Fibroblast of skin of right quadriceps (primary cell): ENCODE measurements around the gene KLLN.
"Not testable (repeated sequence)": the region's sequence is repeated elsewhere in the genome, so short reads cannot be mapped to it uniquely, and the experiment has no call there.

Experiments used
- DNase-seq: peaks from one replicate; pipeline ENCODE4 v3.0.0-alpha.2; 2013

Gene KLLN

DNA sequence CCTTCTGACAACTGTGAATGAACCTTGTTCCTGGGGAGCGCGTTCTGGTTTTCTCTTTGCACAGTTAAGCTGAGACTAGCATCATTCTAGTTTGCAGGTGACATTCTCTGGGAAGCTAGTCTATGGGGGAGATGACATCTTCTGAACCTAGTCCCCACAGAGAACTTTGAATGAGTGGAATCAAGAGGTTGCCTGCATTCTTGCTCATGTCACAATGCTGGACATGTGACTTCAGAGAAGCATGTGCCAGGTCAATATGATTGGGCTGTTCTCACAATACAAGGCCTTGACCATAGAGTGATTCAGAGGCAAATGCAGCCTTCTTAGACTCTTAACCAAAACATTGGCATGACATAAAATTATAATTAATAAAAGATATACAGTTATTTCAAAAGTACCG, 22.1 kb downstream of the KLLN start:
- no peak for DNase-seq

DNA sequence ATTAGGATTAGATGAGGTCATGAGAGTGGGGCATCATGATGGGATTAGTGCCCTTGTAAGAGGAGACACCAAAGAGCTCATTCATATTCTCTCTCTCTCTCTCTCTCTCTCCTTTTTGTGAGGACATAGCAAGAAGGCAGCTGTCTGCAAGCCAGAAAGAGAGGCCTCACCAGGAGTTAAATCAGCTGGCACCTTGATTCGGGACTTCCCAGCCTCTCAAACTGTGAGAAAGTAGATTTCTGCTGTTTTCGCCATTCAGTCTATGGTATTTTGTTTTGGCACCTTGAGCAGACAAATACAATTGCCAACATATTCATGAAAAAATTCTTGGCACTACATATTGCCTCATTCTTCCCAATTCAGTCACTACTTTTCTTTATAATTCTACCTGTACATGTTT, 24.7 kb downstream of the KLLN start:
- DNase-seq = no peak

DNA sequence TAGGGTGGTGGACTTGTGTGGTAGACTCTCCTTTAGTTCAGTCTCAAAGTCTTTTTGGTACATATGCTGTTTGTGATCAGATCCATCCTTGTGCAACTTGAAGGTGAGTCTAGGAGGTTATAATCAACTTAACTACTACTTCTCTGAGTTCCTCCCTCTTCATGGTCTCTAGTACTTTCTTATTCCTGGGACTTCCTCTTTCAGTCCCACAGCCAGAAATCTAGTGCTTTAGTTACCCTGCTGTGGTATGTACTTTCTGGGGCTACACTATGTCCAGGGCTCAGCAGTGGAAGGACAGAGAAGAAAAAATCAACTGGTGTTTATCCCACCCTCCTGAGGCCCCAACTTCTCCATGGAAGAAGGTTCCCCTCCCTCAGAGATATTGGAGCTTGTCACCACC, 25.9 kb downstream of the KLLN start:
- DNase-seq = no peak

DNA sequence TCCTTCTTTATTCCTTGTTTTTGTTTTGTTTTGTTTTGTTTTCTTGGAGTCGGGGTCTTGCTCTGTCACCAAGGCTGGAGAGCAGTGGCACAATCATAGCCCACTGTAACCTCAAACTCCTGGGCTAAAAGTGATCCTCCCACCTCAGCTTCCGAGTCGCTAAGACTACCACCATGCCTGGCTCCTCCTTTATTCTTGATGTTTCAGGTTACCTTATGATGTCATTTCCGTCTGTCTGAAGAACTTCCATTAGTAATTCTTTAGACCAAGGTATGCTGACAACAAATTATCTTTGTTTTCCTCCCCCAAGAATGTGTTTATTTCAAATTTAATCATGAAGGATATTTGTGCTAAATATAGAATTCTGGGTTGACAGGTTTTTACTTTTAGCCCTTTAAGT, 27.2 kb downstream of the KLLN start:
- no peak for DNase-seq

DNA sequence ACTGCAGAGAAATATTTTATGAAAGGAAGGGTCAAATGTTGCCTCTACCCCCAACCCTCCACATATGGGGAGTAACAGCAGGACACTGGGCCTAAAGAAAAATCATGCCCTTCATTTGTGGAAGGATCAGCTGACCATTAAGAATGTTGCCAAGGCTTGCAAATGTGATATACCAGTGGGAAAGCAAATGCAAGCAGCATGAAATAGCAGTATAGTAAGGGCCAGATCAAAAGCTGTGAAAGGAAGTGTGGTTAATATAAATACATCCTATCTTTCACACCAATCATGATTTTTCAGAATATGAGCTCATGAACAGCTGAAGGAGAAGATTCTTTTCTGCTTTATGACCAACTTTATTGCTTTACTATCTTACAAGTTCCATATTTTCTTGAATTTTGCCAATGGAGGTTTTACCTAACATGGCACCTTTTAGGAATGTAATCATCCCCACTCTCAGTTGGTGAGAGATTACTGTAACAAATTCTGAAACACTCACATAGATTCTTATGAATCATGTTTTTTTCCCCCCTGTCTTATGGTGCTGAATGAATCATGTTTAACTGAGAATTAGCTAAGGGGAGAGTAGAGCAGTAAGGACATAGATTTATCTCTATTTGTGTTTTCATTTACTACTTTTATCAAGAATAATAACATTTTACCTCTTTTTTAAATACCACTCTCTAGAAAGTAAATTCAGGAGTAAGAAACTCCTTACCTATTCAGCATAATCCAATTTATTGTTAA, 33.2 kb downstream of the KLLN start:
- peak; percentile 5 for DNase-seq

DNA sequence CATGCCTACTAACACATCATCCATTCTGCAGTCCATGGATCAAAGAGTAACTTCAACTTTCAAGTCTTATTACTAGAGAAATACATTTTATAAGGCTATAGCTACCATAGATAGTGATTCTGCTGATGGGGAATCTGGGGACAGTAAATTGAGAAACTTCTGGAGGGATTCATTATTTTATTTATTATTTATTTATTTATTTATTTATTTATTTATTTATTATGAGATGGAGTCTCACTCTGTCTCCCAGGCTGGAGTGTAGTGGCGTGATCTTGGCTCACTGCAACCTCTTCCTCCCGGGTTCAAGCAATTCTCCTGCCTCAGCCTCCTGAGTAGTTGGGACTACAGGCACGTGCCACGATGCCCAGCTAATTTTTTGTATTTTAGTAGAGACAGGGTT, 34.3 kb downstream of the KLLN start:
- DNase-seq = not testable (repeated sequence)

DNA sequence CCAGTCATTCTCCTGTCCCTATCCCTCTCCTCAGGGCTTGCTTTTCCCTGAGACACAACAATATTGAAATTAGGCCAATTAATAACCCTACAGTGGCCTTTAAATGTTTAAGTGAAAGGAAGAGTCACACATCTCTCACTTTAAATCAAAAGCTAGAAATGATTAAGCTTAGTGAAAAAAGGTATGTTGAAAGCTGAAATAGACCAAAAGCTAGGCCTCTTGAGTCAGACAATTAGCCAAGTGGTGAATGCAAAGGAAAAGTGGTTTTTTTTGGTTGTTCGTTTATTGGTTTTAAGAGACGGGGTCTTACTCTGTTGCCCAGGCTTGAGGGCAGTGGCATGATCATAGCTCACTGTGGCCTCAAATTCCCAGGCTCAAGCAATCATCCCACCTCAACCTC, 35.7 kb downstream of the KLLN start:
- DNase-seq = no peak

DNA sequence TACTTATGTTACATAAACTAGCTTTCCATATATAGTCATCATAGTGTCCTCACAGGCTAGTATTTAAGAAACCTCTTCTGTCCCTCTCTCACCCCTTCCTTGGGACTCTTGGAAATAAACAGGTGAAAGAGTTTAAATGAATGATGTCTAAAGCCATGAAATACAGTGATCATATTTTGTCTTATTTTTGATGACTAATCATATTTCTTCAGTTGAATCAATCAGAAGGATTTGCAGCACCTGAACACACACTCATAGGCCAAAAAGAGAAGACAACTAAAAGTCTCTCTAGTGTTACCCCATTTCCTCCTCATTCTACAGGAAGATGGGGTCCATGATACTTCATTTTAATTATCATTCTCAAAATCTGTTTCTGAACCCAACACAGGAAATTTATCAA, 36.7 kb downstream of the KLLN start:
- no peak for DNase-seq

DNA sequence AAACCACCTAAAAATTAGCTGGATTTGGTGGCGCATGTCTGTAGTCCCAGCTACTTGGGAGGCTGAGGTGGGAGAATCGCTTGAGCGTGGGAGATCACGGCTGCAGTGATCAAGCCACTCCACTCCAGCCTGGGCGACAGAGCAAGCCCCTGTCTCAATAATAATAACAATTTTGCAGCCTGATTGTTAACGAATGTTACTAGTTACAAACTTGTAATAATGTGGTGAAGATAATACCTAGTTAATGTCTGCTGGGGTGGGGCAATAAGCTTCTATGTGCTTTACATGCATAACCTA, 44.1 kb downstream of the KLLN start:
- no peak for DNase-seq

DNA sequence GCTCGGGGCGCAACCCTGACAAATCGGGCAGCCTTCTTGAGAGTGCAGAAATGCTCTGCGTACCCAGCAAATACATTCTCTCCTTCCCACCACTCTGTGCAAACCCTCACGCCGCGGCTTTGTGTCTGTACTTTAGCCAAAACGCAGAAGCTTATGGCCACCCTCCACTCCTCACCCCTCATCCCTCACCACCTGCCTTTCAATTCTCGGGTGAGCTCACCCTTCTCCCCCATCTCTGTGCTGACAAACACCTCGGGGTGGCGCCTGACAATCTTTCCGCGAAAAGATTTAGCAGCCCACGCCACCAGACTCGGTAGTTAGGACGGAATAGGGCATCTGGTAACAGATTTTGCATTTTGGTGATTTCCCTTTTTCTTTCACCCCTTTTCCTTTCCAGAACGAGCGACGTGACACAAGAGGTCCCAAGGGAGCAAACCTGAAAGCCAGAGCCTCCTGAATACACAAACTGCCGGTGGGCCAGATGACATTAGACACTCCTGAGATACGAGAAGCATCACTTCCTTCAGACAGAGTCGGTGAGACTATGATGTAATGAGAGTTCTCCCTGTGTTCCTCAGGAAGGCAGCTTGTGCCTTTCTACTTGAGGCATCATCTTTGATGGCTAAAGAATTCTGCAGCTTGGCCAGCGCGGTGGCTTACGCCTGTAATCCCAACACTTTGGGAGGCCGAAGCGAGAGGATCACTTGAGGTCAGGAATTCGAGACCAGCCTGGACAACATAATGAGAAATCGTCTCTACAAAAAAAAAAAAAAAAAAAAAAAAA, 44.6 kb downstream of the KLLN start:
- peak; percentile 13 for DNase-seq

DNA sequence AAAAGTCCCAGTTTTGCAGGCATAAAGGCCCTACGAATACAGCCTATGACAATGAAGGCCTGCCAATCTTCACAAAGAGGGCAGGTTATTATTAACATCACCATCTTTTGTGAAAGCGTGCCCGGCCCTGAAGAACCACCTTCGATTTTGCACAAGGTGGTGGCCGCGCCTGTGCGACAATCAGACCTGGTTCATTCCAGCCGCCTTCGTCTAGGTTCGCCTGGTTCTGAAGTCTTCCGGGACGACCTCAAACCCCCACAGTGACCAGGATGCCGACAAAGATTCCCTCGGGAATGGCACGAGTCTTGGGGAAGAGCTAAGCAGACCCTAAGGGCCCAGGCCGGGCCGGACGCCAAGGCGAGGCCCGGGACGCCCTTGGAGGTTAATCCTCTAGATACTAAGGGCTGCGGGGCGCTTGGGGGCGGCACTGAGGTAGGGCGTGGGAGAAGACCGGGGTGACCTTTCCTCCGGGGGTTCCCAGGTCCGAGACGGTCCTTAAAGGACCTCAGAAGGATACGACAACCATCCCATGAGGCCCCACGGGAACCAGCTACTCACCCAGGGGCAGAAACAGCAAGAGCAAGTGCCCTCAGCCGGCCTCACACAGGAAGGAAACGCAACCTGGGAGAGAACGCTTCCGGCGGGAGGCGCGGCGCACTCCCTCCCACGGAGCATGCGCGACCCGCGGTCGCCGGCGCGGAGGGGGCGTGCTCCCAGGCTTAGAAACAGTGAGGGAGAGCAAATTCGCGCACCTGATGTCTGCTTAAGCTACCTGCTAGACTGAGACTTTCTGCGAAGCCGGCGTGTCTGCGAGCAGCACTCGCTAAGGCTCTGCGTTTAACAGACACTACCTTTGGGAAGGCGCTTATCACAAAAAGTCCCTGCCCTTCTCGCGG, 45.5 kb downstream of the KLLN start, which contains the start of gene ATAD1:
Gene ATAD1 (minus strand): TSS at position 618 of the 896 bp plus-strand sequence. CDS start 3,627 bp downstream, outside the sequence.
- peak; percentile 80 for DNase-seq

DNA sequence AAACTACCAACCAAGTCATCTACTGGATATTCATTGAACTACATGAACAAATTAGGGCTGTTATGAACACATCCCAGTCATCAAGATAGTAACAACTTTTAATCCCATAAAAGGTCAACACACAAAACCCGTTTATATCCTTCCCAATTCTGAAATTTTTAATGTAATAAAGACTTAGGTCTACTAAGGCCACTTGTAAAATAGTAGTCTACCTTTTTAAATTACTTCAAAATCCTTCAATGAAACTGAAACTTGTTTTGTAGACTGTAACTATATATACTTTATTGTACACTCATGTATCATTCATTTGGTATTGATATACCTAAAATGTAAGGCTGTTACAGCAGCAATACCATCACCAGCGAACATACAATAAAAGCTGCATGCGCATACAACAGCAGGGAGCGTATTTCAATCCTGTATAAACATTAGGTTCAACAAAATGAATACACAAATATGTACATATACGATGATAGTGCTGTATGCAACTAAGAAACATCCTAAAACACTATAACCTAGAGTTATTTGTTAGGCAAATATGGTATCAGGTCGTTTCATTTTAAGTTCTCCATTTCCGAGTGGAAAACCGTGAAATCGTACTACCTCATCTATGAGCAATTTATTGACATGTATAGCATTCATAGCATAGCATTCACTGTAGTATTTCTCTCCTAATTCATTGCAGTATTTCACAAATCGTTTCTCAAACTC, 46.3 kb downstream of the KLLN start:
- peak; percentile 5 for DNase-seq

DNA sequence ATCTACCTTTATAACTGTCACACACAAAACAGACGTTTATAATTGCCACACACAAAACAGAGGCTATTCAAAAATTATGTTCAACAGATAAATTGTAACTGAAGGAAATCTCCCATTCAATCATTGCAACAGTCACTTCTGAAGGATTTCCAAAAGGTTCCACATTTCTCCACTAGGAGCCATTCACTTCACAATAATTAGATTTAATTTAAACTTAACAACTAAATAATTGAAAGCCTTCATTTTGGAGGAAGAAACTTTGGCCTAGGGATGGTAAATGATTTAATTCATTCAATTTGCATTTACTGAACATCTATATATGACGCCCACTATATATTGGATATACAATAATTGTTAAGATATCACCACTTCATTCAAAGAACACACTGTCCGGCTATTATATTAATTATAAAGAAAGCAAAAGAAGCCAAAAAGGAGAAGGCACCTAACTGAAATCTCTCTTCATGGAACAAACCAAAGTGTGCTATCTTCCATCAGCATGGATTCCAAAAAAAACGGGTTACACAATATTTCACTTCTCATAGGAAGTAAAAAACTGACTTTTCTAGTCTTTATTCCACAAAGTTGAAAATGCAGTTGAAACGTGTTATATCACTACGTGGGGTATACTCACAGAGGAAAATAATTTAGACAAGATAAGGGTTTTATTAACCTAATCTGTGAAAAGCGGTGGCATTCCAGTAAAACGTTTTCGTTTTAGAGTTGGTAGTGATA, 47.0 kb downstream of the KLLN start:
- no peak for DNase-seq
